Adipocyte (in vitro differentiated cells): ENCODE measurements around the gene SNRNP200.

Experiments used
- DNase-seq: peaks from one replicate; pipeline ENCODE4 v3.0.0-alpha.2; 2015; ENCODE audit warnings: low read depth
- H3K27me3 ChIP-seq: replicated peaks from 2 replicates; pipeline ENCODE4 v1.7.0; 2013; ENCODE audit warnings: mild to moderate bottlenecking, low read length, moderate library complexity; ENCODE audit not compliant: control insufficient read depth, insufficient read depth
- H3K36me3 ChIP-seq: 2 replicates; pipeline ENCODE4 v1.7.0; 2013; ENCODE audit warnings: low read length, mild to moderate bottlenecking, moderate library complexity; ENCODE audit not compliant: control insufficient read depth, insufficient read depth, severe bottlenecking
- H3K4me1 ChIP-seq: 2 replicates; pipeline ENCODE4 v1.7.0; 2013; ENCODE audit warnings: mild to moderate bottlenecking, low read length, moderate library complexity; ENCODE audit not compliant: control insufficient read depth, insufficient read depth
- H3K4me3 ChIP-seq: 2 replicates; pipeline ENCODE4 v1.7.0; 2013; ENCODE audit warnings: mild to moderate bottlenecking, low read length, moderate library complexity
- H3K9ac ChIP-seq: 2 replicates; pipeline ENCODE4 v1.7.0; 2013; ENCODE audit warnings: mild to moderate bottlenecking, low read length, moderate library complexity
- H3K9me3 ChIP-seq: 2 replicates; pipeline ENCODE4 v1.7.0; 2013; ENCODE audit warnings: mild to moderate bottlenecking, low read length, moderate library complexity; ENCODE audit not compliant: control insufficient read depth

Gene SNRNP200

GRCh38 chr2:96305091-96305978 is at the start of gene SNRNP200:
Gene SNRNP200 (minus strand): TSS chr2:96305546. CDS start chr2:96305437, 109 bp downstream.
- peaks cover 36% of the 10 kb centered on the region for H3K36me3 ChIP-seq
- no peaks in the 10 kb centered on the region for H3K27me3 ChIP-seq
- DNase-seq = peak; percentile 94
- peak within 1 kb of the TSS; percentile 99 for H3K4me3 ChIP-seq
- peaks cover 18% of the 10 kb centered on the region for H3K4me1 ChIP-seq
- H3K9me3 ChIP-seq = no peaks in the 10 kb centered on the region
- H3K9ac ChIP-seq = peak within 1 kb of the TSS; percentile 92

- H3K4me3 ChIP-seq = no peak overlapping the region
- no peak for DNase-seq
- no peak overlapping the region for H3K9ac ChIP-seq
- H3K4me1 ChIP-seq = peaks cover 21% of the 10 kb centered on the region
- H3K9me3 ChIP-seq = no peaks in the 10 kb centered on the region
- H3K27me3 ChIP-seq = no peaks in the 10 kb centered on the region
- H3K36me3 ChIP-seq = no peaks in the 10 kb centered on the region
These were observed 49.1 kb upstream of the SNRNP200 start for GRCh38 chr2:96354492-96354891.

- peak overlapping the region; percentile 57 for H3K9ac ChIP-seq
- peaks cover 21% of the 10 kb centered on the region for H3K4me1 ChIP-seq
- H3K27me3 ChIP-seq = no peaks in the 10 kb centered on the region
- no peaks in the 10 kb centered on the region for H3K36me3 ChIP-seq
- peak overlapping the region; percentile 34 for H3K4me3 ChIP-seq
- DNase-seq = peak; percentile 73
- H3K9me3 ChIP-seq = no peaks in the 10 kb centered on the region
These were observed 48.3 kb upstream of the SNRNP200 start for GRCh38 chr2:96353606-96354101.

GRCh38 chr2:96353032-96353561 is 47.8 kb upstream of the SNRNP200 start:
- H3K9me3 ChIP-seq = no peaks in the 10 kb centered on the region
- DNase-seq = peak; percentile 62
- H3K4me1 ChIP-seq = peaks cover 21% of the 10 kb centered on the region
- H3K27me3 ChIP-seq = no peaks in the 10 kb centered on the region
- no peaks in the 10 kb centered on the region for H3K36me3 ChIP-seq
- H3K4me3 ChIP-seq = peak overlapping the region; percentile 34
- H3K9ac ChIP-seq = peak overlapping the region; percentile 22

GRCh38 chr2:96347395-96347794 is 42.0 kb upstream of the SNRNP200 start:
- no peak for DNase-seq
- Histone ChIP-seq H3K27me3 (no peaks in the 10 kb centered on the region), H3K4me1 (no peaks in the 10 kb centered on the region), H3K4me3 (no peak overlapping the region), H3K36me3 (no peaks in the 10 kb centered on the region), H3K9me3 (no peaks in the 10 kb centered on the region), H3K9ac (no peak overlapping the region)

DNA sequence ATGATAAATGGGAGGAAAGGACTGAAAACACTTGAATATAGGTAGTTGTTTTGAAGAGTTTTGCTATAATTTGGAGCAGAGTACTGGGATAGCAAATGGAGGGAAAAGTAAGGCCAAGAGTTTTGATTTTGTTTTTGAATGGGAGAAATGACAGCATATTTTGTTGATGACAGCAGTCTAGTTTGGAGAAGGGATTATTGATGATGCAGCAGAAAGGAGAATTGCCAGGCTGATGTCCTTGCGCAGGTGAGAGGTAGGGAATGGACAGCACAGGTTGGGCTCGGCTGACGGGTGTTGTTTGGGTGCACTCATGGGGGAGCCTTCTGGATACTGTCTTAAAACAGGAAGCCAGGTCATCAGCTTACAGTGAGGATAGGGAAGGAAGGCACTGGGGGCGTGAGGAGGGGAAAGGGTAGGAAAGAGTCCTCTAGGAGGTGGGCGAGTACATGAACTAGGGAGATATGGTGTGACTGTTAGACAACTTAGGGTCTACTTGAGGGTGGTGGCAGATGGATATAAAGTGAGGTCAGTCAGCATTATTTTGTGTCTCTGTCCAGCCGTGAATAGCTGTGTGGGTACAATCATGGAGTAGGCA is 40.6 kb upstream of the SNRNP200 start:
- DNase-seq = no peak
- no peaks in the 10 kb centered on the region for H3K36me3 ChIP-seq
- no peaks in the 10 kb centered on the region for H3K9me3 ChIP-seq

DNA sequence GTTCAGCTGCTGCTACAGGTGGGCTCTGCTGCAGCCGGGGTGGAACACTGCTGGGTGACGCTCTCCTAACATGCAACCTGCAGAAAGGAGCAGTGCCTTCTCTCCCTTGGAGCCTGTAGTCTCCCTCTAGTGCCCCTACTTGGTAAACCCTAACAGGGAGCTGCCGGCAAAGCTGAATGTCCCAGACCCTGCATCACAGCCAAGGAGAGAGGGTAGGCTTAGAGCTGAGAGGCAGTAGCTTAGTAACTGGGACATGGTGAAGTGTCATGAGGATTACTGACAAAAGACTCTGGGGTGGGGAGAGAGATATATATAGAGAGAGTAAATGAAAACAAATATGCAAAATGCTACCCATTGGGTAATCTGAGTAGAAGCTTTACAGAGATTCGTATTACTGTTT is 40.1 kb upstream of the SNRNP200 start:
- H3K27me3 ChIP-seq = no peaks in the 10 kb centered on the region
- H3K4me1 ChIP-seq = no peaks in the 10 kb centered on the region
- no peak overlapping the region for H3K9ac ChIP-seq
- no peak overlapping the region for H3K4me3 ChIP-seq
- DNase-seq = no peak
- H3K36me3 ChIP-seq = no peaks in the 10 kb centered on the region
- no peaks in the 10 kb centered on the region for H3K9me3 ChIP-seq

More for the DNA sequence above, 40.6 kb upstream of the SNRNP200 start:
- no peaks in the 10 kb centered on the region for H3K27me3 ChIP-seq
- H3K9ac ChIP-seq = no peak overlapping the region
- no peak overlapping the region for H3K4me3 ChIP-seq
- no peaks in the 10 kb centered on the region for H3K4me1 ChIP-seq

- no peaks in the 10 kb centered on the region for H3K27me3 ChIP-seq
- H3K9me3 ChIP-seq = no peaks in the 10 kb centered on the region
- no peak overlapping the region for H3K9ac ChIP-seq
- no peak for DNase-seq
- H3K4me1 ChIP-seq = no peaks in the 10 kb centered on the region
- H3K36me3 ChIP-seq = no peaks in the 10 kb centered on the region
- no peak overlapping the region for H3K4me3 ChIP-seq
These were observed 38.7 kb upstream of the SNRNP200 start for GRCh38 chr2:96344011-96344410.

GRCh38 chr2:96342085-96342484 is 36.7 kb upstream of the SNRNP200 start:
- H3K4me3 ChIP-seq = no peak overlapping the region
- peak; percentile 27 for DNase-seq
- no peak overlapping the region for H3K9ac ChIP-seq
- no peaks in the 10 kb centered on the region for H3K4me1 ChIP-seq
- no peaks in the 10 kb centered on the region for H3K9me3 ChIP-seq
- H3K27me3 ChIP-seq = no peaks in the 10 kb centered on the region
- H3K36me3 ChIP-seq = no peaks in the 10 kb centered on the region

DNA sequence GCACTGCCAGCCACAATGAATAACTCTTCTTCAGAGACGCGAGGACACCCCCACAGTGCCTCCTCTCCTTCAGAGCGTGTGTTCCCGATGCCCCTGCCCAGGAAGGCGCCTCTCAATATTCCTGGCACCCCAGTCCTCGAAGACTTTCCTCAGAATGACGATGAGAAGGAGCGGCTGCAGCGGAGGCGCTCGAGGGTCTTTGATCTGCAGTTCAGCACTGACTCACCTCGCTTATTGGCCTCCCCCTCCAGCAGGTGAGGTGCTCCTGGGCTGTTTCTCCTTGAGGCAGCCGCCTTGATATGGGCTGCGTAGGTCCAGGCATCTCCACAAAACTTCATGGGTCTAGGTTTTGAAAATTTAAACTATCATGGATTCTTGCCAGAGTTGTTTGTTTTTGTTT is 36.3 kb upstream of the SNRNP200 start:
- H3K9ac ChIP-seq = no peak overlapping the region
- H3K4me3 ChIP-seq = no peak overlapping the region
- DNase-seq = no peak
- no peaks in the 10 kb centered on the region for H3K9me3 ChIP-seq
- H3K27me3 ChIP-seq = no peaks in the 10 kb centered on the region
- no peaks in the 10 kb centered on the region for H3K36me3 ChIP-seq
- H3K4me1 ChIP-seq = no peaks in the 10 kb centered on the region
